Measurements from ENCODE around the gene EXOC2.

DNA sequence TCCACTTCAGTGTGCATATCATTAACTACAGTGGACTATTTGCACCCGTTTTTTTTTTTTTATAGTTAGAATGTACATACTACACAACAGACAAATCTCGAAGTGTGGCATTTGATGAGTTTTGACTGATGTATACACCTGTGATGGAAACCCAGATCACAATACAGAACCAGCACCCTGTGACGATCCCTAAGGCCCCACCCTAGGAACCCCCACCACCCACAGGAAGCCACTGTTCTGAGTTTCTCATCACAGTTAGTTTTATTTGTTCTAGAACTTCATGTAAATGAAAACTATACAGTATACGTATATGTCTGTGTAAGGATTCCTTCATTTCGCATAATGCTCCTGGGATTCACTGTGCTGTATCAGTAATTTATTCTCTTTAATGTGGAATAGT is 198.5 kb downstream of the EXOC2 start:
- TF ChIP-seq CTCF (IDR thresholded peaks at IDR 0.05): no peak
- TF ChIP-seq POLR2A (IDR thresholded peaks at IDR 0.05): no peak

Data from breast epithelium (tissue), 3 donors.